Measurements from ENCODE around the gene CNGB1.
"Not testable (repeated sequence)": the region's sequence is repeated elsewhere in the genome, so short reads cannot be mapped to it uniquely, and the experiment has no call there.

Gene CNGB1

DNA sequence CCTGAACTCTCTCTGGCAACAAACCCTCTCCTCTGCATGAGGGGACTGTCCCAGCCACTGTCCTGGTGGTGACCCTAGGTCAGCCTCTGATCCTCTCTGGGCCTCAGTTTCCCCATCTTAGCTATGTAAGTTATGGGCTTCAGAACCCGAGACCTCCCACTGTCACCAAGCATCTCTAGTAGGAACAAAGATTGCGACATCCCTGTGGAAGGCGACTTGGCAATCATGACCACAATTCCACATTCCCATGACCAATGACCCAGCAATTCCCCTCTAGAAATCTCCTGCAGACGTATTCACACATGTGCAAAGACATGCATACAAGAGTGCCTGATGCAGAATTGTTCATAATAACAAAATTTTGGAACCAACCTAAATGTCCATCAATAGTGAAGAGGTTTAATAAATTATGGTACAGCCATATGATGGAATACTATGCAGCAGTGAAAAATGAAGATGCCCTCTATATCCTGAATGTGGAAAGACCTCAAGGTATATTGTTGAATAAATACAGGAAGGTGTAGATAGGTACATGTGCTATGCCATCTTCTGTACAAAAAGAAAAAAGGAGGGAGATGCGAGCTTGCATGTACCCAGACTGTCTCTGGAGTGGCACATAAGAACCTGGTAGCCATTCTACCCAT lies 21.2 kb downstream of the CNGB1 start:
- DNase-seq = no peak

DNA sequence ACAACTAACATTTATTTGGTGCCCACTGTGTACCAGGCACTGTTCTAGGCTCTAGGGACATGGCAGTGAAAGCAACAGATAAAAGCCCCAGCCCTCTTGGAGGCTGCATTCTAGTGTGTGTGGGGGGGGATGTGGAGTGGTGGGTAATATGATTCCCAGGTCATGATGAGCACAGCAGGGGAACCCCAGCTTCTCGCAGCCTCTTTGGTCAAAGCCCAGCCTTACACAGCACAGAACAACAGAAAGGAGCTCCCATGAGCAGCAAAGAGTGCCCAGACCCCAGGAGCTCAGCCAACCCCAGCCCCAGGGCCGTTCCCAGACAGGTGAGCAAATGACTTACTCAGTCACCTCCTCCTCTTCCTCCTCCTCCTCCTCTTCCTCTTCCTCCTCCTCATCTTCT lies 21.9 kb downstream of the CNGB1 start:
- no peak for DNase-seq

DNA sequence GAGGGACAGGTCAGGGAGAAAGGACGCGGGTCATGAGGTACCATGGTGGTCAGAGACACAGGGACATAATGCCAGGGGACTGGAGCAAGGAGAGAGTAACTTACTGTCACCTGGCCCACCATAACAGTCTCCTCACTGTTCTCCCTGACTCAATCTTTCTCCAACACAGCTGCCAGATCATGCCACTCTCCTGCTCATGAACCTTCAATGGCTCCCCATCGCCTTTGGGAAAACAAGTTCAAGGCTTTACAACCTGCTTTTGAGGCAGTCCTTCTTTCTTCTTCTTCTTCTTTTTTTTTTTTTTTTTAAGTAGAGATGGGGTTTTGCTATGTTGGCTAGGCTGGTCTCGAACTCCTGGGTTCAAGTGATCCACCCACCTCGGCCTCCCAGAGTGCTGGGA lies 22.9 kb downstream of the CNGB1 start:
- DNase-seq = no peak

DNA sequence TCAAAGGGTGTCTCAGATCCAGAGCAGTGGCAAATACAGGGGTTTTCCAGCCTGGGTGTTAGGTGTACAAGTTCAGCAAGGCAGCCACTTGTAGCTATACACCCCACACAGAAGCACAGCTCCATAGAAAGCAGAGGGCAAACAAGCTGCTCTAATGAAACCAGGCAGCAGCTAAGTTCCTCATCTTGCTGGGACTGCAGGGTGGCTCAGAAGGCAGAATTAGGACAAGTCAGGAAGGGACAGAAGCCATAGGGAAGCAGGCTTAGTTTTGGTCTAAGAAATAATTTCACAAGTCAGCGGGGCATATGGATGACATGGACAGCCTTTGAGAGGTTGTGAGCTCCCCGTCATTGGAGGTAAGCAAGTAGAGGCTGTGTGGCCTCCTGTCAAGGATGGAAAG lies 23.7 kb downstream of the CNGB1 start:
- DNase-seq = no peak

DNA sequence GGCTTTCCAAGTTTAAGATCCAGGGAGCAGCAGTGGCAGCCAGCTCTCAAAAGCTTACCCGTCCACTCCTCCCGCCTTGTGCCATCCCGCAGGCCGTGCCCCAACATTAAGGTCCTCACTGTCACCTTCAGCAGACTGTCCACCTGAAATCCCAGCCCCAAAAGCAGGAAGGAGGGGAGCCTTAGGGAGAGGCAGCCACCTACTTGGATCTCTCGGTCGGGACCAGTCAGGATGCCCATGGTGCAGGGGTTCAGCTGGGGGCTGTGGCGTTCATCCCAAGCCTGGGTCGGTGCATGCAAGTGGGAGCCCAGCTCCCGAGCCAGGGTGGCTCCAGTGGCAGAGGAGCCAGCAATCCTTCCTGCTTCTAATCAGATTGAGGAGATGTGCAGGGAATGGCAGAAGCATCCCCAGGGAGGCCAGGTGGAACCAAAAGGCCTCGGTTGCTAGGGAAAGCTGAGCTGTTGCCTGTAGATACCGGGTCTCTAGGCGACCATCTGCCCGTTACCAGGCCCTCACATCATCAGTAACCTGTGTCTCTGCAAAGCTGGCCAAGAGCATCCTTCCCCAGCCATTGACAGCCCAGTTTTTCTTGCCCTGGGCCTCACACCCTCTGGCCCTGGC lies 24.6 kb downstream of the CNGB1 start:
- DNase-seq = no peak

DNA sequence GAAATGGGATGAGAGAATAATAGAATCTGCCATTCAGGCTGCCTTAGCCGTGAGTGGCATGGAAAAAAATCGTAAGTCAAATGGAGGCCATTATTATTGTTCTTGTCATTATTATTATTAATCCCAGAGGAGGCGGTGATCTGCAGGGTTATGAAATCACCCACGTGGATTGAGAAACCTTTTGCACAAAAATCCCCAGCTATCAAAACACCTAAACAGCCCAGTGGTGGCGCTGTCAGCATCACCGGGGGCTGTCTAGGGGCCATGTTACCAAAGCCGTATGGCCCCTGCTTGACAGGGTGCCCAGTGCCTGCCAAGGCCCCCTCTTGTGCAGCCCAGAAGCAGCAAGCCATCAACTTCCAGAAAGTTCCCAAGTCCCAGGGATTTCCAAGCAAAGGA lies 25.2 kb downstream of the CNGB1 start:
- no peak for DNase-seq

DNA sequence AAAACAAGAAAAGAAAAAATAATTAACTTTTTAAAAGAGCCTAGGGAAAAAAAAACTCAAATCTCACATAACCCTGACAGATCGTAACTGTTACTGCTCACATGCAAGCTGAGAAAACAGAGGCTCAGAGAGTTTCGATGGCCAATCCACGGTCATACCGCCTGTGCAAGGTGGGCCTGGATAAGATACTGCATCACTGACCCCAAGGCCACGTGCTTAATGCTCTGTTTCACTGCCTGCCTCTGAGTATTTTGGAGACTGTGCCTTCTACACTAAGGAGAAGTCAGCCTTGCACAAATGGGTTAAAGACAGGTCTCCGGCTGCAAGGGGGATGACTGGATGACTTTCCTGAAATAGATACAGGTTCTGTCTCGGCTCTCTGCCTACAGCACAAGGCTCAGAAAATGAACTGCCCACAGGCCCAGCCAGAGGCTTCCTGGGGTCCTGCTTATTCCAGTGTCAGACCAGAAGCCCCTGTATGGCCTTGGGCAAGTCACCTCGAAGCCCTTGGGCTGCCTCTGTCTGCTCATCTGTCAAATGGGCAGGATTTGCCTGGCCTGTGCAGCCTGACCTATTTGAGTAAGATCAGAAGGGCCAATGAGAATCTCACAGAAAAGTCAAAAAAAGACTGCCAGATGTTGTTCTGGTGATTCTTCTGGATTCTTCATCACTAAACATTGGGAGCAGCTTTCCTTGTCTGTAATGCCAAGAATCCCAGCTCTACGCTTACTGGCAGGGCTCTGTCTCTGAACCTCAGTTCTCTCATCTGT lies 25.8 kb downstream of the CNGB1 start:
- no peak for DNase-seq

DNA sequence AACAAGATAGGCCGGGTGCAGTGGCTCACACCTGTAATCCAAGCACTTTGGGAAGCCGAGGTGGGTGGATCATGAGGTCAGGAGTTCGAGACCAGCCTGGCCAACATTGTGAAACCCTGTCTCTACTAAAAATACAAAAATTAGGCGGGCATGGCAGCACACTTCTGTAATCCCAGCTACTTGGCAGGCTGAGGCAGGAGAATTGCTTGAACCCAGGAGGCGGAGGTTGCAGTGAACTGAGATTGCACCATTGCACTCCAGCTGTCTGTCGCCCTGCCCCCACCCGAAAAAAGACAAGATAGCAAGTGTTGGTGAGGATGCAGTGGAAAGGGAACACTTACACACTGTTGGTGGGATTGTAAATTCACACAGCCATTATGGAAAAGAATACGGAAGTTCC lies 27.5 kb downstream of the CNGB1 start:
- not testable (repeated sequence) for DNase-seq

DNA sequence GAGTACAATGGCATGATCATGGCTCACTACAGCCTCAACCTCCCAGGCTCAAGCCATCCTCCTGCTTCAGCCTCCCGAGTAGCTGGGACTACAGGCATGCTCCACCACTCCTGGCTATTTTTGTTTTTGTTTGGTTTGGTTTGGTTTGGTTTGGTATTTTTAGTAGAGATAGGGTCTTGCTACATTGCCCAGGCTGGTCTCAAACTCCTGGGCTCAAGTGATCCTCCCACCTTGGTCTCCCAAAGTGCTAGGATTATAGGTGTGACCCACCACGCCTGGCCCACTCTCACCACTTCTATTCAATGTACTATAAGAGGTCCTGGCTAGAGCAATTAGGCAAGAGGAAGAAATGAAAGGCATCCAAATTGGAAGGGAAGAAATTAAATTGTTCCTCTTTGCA lies 29.0 kb downstream of the CNGB1 start:
- not testable (repeated sequence) for DNase-seq

DNA sequence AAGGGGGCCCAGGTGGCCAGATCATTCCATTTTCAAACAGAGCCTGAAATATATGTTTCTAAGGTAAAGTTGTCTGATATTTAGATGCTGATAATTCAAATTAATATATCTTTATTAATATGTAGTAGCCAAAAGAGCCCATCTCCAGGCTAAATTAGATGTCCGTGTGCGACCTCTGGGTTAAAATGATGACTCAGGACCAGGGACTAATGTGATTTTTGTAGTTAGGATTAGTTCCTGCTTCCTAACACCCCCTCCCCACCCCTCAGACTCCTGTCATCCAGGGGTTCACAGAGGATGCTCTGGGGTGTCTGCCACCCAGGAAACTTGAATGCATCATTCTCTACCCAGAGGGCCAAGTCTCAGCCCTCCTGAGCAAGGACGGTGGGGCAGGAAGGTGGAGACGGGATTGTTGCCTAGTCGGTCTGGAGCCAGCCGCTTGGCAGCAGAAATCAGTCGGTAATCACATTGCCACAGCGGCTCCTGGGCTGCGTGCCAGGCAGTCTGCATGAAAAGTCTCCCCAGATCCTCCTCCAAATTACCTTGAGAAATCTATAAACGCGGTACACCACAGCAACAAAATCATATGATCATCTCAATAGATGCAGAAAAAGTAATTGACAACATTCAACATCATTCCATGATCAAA lies 29.8 kb downstream of the CNGB1 start:
- peak; percentile 11 to 66 for DNase-seq

DNA sequence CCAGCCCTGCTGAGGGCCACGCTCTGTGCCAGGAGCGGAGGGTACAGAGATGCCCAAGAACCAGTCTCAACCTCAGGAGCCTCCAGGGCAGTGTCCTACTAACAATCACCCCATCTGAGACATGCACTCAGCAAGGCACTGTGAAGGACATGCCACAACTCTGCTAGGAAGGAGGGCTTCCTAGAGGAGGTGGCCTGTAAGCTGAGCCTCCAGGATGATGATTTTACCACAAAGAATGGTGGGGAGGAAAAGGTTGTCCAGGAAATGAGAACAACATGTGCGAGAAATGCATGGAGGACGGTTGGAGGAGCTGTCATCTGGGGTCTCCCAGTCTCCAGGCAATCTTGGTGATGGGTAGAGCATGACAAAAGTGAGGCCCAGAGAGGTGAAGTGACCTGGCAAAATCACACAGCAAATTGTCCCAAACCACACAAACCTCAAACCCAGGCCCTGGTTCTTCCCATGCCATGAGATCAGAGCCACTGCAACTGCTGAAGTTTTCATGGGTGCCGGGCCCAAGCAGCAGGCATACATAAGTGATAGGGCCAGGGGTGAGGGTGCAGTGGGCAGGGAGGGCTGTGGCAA lies 30.5 kb downstream of the CNGB1 start:
- no peak for DNase-seq

DNA sequence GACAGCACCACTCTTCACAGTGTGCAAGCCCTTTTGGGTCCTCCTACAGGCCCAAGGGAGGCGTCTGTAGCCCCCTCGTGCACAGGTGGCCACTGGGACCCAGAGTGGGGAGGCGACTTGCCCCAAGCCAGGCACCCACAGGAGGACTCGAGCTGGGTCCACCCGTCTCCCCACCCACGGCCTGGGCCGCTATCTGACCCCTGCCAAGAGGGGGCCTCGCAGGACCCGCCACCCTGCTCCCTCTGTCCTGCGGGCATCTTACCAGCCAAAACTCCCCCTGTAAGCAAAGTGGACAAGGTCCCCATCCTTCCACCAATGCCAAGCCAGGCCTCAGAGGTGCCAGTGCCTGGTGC lies 31.1 kb downstream of the CNGB1 start:
- DNase-seq = no peak

DNA sequence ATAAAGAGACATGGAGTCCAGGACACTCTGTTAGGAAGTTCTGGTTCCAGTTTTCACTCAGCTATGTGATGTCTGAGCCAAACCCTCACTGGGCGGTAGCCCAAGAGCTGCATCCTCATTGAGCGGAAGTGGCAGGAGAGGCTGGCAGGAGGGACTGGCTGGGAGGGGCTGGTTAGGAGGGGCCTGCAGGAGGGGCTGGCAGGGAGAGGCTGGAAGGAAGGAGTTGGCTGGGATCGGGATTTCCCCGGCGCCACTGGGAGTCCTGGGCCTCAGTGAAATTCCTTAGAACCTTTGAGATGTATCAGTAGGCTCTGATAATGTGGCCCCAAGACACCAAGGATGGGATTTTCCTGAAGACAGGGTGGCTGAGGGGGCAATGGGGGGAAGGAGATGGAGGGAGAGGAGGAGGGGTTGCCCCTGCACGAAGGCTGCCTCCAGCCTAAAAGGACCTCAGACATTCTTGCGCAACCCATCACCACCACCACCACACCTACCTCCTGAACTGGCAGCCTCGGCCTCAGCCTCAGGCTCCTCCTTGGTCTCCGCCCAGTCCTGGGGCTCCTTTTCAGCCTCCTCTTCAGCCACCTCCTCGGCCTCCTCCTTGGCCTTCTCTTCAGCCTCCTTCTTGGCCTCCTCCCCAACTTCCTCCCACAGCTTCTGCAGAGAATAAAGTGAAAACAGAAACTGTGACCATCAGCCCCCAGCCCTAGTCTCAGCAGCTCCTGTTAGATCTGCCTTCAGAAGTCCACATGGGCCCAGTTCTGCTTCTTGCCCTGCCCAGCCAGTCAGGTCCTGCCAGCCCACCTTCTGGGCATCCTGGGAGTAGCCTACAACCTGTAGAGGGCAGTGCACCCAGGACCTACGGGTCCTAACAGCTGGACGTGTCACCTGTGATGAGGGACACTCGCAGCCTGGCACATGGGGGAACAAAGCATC lies 31.7 kb downstream of the CNGB1 start:
- DNase-seq = peak; percentile 74 to 79

DNA sequence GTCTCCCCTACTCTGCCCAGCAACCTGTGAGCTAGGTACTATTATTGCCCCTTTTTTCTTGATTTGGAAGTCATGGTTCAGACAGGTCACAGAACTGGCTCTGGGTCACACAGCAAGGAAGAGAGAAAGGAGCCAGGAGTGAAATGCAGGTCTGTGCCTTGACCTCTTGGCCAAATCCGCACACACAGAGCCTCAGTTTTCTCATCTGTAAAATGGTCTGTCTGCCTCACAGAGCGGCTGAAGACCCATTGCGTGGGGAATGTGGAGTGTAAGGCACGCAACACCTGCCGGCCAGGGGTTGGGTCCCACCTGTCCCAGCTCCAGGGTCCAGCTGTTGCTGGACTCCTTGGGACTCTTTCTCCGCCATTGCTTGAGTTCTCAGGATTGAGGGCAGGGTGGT lies 32.4 kb downstream of the CNGB1 start:
- DNase-seq = no peak

DNA sequence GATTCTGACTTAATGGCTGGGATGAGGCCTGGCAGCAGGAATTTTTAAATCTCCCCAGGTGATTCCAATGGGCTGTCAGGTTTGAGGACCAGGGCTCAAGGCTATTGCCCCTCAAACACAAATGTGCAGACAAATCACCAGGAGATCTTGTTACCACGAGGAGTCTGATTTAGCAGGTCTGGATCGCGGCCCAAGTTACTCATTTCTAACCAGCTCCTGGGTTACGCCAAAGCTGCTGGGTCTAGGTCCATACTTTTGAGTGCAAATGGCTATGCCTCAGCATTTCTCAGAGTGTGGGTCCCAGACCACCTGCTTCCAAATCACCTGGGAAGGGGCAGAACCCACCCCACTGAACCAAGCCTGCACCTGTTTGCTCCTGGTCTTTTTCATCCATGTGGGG lies 33.1 kb downstream of the CNGB1 start:
- no peak for DNase-seq

DNA sequence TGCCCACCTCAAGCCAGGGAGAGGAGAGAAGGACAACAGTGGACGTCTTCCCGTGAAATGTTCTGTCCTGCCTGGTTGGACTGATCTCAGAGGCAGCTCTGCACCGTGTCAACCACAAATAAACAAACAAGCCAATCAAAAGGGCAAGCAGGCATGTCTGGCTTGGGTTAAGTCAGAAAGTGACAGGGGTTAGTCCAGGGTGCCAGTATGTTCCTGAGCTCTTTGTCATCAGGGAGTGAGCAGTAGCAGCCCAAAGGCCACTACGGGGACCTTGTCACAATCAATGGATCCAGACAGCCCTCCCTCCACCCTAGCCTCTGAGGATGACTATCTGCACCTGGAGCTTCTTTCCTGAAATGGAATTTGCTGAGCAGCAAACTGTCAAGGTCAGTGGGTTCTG lies 35.0 kb downstream of the CNGB1 start:
- DNase-seq = no peak

DNA sequence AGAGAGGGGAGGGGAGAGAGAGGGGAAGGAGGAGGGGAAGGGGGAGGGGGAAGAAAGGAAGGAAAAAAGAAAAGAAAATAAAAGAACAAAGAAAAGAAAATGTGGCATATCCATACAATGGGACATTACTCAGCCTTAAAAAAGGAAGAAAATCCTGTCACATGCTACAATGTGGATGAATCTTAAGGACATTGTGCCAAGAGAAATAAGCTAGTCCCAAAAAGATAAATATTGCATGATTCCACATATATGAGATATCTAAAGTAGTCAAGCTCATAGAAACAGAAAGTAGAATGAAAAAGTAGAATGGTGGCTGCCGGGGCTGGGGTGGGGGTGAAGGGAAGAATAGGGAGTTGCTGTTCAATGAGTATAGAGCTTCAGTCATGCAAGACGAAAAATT lies 40.4 kb downstream of the CNGB1 start:
- no peak for DNase-seq

DNA sequence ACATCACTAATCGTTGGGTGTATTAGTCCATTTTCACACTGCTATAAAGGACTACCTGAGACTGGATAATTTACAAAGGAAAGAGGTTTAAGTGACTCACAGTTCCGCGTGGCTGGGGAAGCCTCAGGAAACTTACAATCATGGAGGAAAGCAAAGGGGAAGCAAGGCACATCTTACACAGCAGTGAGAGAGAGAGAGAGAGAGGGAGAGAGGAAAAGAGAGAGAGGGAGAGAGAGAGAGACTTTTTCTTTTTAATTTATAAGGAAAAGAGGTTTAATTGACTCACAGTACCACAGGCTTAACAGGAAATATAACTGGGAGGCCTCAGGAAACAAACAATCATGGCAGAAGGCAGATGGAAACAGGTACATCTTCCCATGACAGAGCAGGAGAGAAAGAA lies 41.7 kb downstream of the CNGB1 start:
- DNase-seq = no peak

DNA sequence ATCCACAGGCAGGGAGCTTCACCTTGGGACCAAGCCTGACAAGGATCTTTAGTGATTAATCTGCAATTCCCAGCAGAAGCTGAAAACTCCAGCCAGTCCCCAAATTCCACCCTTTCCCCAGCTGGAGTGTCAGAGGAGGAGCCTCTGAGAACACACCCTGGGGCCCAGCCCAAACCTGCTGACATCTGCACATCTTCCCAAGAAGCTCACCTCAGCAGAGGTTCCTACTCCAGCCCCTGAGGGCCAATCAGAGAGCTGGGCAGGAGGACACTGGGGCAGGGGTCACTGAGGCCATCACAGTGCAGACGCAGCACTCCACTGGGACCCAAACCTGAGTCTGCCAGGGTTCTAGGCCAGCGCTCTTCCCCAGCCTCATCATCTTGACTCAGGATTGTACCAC lies 44.9 kb downstream of the CNGB1 start:
- no peak for DNase-seq

DNA sequence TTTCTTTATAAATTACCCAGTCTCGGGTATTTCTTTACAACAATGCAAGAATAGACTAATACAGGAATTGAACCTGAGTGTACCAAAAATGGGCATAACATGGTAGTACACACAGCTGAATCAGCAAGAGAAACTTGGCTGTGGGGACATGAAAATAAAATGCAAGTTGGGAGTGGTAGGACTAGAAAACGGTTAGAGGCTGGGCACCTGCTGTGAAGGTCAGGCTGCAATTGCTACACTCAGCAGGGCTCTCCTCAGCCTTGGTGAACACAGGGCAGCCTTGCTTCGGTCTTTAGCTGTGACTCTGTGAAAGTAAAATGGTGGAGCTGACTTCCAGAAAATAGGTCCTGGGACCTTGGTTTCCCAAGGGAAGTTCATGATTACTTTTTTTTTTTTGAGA lies 45.6 kb downstream of the CNGB1 start:
- no peak for DNase-seq

DNA sequence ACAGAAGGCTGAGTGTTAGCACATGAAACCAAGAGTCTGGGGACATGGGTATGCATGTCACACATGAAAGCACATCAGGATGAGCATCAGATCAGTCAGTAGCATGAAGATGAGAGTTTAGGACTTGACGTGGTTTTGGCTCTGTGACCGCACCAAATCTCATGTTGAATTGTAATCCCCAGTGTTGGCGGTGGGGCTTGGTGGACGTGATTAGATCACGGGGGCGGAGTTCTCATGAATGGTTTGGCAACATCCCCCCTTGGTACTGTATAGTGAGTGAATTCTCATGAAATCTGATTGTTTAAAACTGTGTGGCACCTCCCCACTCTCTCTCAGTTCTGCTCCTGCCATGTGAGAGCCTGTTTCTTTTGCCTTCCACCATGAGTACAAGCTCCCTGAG lies 46.4 kb downstream of the CNGB1 start:
- no peak for DNase-seq

DNA sequence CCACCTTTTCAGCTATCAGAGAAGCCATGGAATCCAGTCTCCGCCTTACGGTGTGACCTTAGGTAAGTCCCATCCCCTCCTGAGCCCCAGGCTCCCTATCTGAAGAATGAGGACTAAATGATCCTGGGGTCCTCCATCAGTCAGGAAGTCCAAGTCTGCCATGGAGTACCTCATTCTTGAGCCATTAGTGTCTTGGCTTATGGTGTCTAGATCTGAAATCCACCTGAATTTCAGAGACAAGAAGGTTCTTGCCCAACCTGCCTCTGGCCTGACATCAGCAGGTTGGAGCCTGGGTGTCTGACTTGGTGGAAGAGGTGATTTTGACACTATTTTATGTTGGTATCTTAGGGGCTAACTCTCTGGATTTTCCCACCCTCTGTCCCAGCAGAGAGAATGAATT lies 47.1 kb downstream of the CNGB1 start:
- no peak for DNase-seq

DNA sequence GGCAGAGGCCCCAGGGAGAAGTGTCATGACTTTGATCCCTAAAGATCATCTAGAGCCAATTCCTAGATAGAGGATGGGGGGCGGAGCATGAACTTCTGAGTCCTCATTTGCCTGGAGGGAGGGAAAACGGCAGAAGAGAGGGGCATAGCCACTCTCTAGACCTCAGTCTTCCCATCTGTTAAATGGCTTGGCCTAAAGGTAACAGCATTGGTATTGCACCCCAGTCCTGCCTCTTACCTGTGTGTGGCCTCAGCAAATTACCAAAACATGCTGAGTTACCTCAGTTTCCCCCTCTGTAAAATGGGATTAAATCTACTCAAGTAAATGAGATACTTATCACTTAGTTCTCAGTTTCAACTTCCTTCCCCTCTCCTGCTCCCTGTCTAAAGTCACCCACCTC lies 47.5 kb downstream of the CNGB1 start:
- no peak for DNase-seq

Measured in NCI-H446 (cell line).